Kidney (tissue), 14 donors: ENCODE measurements around the gene CT47C1. TPM values are rescaled to one million over a fixed set of nuclear protein-coding genes. Genes with fewer than 3 reads are reported as not detected.

Experiments used
- DNase-seq, 5 donors: peaks; one replicate each; pipeline ENCODE4 v3.0.0-alpha.2; 2013 to 2020
- FAIRE-seq: peaks from 2 replicates; lab custom pipeline; 2012; peaks lifted over from hg19 to GRCh38; lab: Jason Lieb, UNC
- H3K27ac ChIP-seq, 2 donors: one replicate each; pipeline ENCODE4 v1.7.0; 2013; ENCODE audit warnings: low read depth in 2 of 2, low read length in 2 of 2, inconsistent platforms in 1 of 2
- H3K27me3 ChIP-seq: one replicate; pipeline ENCODE4 v1.7.1; 2013; ENCODE audit warnings: low read length, inconsistent platforms; ENCODE audit not compliant: control insufficient read depth, insufficient read depth
- H3K36me3 ChIP-seq, 3 donors: one replicate each; pipeline versions ENCODE4 v1.7.0 to v1.7.1; 2013; ENCODE audit warnings: low read length in 3 of 3, control low read depth in 1 of 3, inconsistent platforms in 1 of 3; ENCODE audit not compliant: insufficient read depth in 3 of 3, control insufficient read depth in 2 of 3
- H3K4me1 ChIP-seq, 3 donors: one replicate each; pipeline versions ENCODE4 v1.7.0 to v1.7.1; 2013; ENCODE audit warnings: low read length in 3 of 3, inconsistent platforms in 1 of 3, low read depth in 1 of 3; ENCODE audit not compliant: control insufficient read depth in 2 of 3, insufficient read depth in 2 of 3
- H3K4me3 ChIP-seq, 3 donors: one replicate each; pipeline versions ENCODE4 v1.7.0 to v1.8.1; 2013; ENCODE audit warnings: low read length in 3 of 3, control low read depth in 1 of 3, inconsistent platforms in 1 of 3
- H3K9ac ChIP-seq, 3 donors: one replicate each; pipeline versions ENCODE4 v1.7.0 to v1.7.1; 2013; ENCODE audit warnings: low read length in 3 of 3, control low read depth in 1 of 3, inconsistent platforms in 1 of 3
- H3K9me3 ChIP-seq, 3 donors: one replicate each; pipeline versions ENCODE4 v1.7.0 to v1.7.1; 2013; ENCODE audit warnings: low read length in 3 of 3, control low read depth in 1 of 3, inconsistent platforms in 1 of 3; ENCODE audit not compliant: control insufficient read depth in 2 of 3, insufficient read depth in 1 of 3
- CTCF ChIP-seq: IDR thresholded peaks from 3 replicates; pipeline ENCODE4 v1.5.1; 2012; ENCODE audit warnings: mild to moderate bottlenecking, moderate library complexity, borderline replicate concordance; ENCODE audit not compliant: insufficient read depth; ENCODE audit errors: extremely low read depth
- intact Hi-C: fragments of 100-400 bp; cut with DNase I; formaldehyde crosslinking; loops from one replicate; pipeline ENCODE4 v1.11.1; 2022
- polyA plus RNA-seq: library from polyadenylated mRNA; stranded (reverse); fragments of 350-450 nt; fragmentation: Illumina TruSeq; extraction: RNeasy Lipid Tissue Mini Kit (QIAGEN cat#74804); gene quantifications from one replicate; pipeline ENCODE4 v1.2.3, GENCODE V29; 2014; ENCODE audit warnings: low read depth, low replicate concordance; ENCODE audit not compliant: insufficient read depth
- total RNA-seq: library from RNA; stranded (reverse); fragmentation: NEBNext Ultra II Directional; extraction: Animal tissue kit (Norgen Biotek cat#: 25700); gene quantifications from one replicate; pipeline ENCODE4 v1.2.1, GENCODE V29; 2021
- donor health status: control.
- donor health status: control.
- donor health status: control.
- donor health status: control.
- donor health status: control.
- donor health status: DM: yes; HTN: yes; CAD: no.
- donor health status: Normal renal cell carcinoma (clear cell type).

Gene CT47C1
- total and polyA plus RNA-seq, 2 donors from 2014 or later, result not detected

GRCh38 chrX:119093991-119094735, 21.4 kb downstream of the CT47C1 start:
- no peaks in the 10 kb centered on the region for H3K27me3 ChIP-seq
- no peak for TF ChIP-seq CTCF
- H3K4me1 ChIP-seq, result no peaks in the 10 kb centered on the region
- FAIRE-seq (no peak), DNase-seq (peak in 2 of 5 donors; percentile 6 to 12)
- H3K36me3 ChIP-seq, result no peaks in the 10 kb centered on the region
- no peak overlapping the region for H3K9ac ChIP-seq
- no peaks in the 10 kb centered on the region for H3K9me3 ChIP-seq
- H3K27ac ChIP-seq, result no peak overlapping the region
- no peak overlapping the region for H3K4me3 ChIP-seq
- intact Hi-C loops, result no loop called here

- no peaks in the 10 kb centered on the region for H3K4me1 ChIP-seq
- H3K9ac ChIP-seq, result no peak overlapping the region
- H3K9me3 ChIP-seq, result no peaks in the 10 kb centered on the region
- H3K4me3 ChIP-seq, result no peak overlapping the region
- H3K27ac ChIP-seq, result no peak overlapping the region
- FAIRE-seq, result no peak
- intact Hi-C loops, result no loop called here
- no peaks in the 10 kb centered on the region for H3K27me3 ChIP-seq
- H3K36me3 ChIP-seq, result no peaks in the 10 kb centered on the region
- TF ChIP-seq CTCF, result no peak
- DNase-seq, result no peak
These were observed 22.0 kb downstream of the CT47C1 start for GRCh38 chrX:119094819-119095218.

- Histone ChIP-seq H3K27ac (no peak overlapping the region), H3K9ac (no peak overlapping the region), H3K27me3 (no peaks in the 10 kb centered on the region), H3K9me3 (no peaks in the 10 kb centered on the region), H3K4me3 (no peak overlapping the region), H3K36me3 (no peaks in the 10 kb centered on the region), H3K4me1 (no peaks in the 10 kb centered on the region)
- FAIRE-seq (no peak), DNase-seq (no peak)
- intact Hi-C loops, result no loop called here
- no peak for TF ChIP-seq CTCF
These were observed 23.1 kb downstream of the CT47C1 start for GRCh38 chrX:119095936-119096335.
